Neural cell (in vitro differentiated cells): ENCODE data around the gene AGO3.

Experiments
- CTCF ChIP-seq: fragments of 450-650 bp; IDR thresholded peaks from 2 replicates; pipeline ENCODE4 v1.5.1; 2014; ENCODE audit warnings: antibody characterized with exemption, mild to moderate bottlenecking, moderate library complexity; ENCODE audit not compliant: poor library complexity, severe bottlenecking
- EP300 ChIP-seq: fragments of 450-650 bp; conservative IDR thresholded peaks from 2 replicates; pipeline ENCODE4 v1.6.1; 2014; ENCODE audit warnings: antibody characterized with exemption, mild to moderate bottlenecking, moderate library complexity; ENCODE audit not compliant: poor library complexity, severe bottlenecking
- EZH2 ChIP-seq: fragments of 200-600, 300-800 bp; shearing (Covaris generic), sonication (generic); IDR thresholded peaks from 2 replicates; pipeline ENCODE4 v1.6.1; 2014; ENCODE audit warnings: antibody characterized with exemption, low read length, borderline replicate concordance, mild to moderate bottlenecking; ENCODE audit not compliant: insufficient read depth, poor library complexity, severe bottlenecking
- MXI1 ChIP-seq: fragments of 450-650 bp; conservative IDR thresholded peaks from 2 replicates; pipeline ENCODE4 v1.6.1; 2014; ENCODE audit warnings: antibody characterized with exemption, mild to moderate bottlenecking; ENCODE audit not compliant: poor library complexity, severe bottlenecking
- POLR2AphosphoS5 ChIP-seq: IDR thresholded peaks from 2 replicates; pipeline ENCODE4 v1.6.1; 2012
- RAD21 ChIP-seq: fragments of 450-650 bp; conservative IDR thresholded peaks from 2 replicates; pipeline ENCODE4 v1.6.1; 2014; ENCODE audit warnings: antibody characterized with exemption, mild to moderate bottlenecking, moderate library complexity
- SMC3 ChIP-seq: fragments of 450-650 bp; conservative IDR thresholded peaks from 2 replicates; pipeline ENCODE4 v1.6.1; 2014; ENCODE audit warnings: antibody characterized with exemption, mild to moderate bottlenecking, moderate library complexity; ENCODE audit not compliant: poor library complexity
- TAF1 ChIP-seq: IDR thresholded peaks from 2 replicates; pipeline ENCODE4 v1.6.1; 2012; ENCODE audit warnings: low read depth
- TF ChIP-seq, protein P1 (sequence below): IDR thresholded peaks from 2 replicates; pipeline ENCODE4 v1.6.1; 2012; ENCODE audit warnings: borderline replicate concordance

DNA sequence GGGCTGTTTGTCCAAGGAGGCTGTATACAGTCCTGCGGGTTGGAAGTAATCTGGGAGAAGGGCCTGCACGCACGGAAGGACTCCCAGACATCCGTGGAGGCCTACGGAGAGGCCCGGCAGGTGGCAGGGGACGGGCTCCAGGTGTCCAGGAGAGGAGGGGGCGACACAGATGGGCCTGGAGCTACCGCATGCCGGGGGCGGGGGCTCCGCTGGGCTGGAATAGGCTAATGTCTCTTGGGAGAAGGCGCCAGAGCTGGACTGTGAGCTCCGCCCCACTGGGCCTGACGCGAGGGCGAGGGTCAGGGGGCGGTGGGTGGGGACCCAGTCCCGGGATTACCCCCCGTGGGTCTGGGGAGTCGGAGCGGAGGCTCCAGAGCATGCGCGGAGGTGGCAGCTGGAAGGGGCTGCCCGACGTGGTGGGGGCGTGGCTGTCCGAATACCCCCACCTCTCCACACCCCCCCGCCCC lies 47.2 kb upstream of the AGO3 start:
- TF ChIP-seq CTCF (no peak), TAF1 (no peak), EZH2 (no peak), POLR2AphosphoS5 (peak; percentile 42), RAD21 (no peak), SMC3 (no peak), EP300 (no peak), MXI1 (no peak)
- TF ChIP-seq, protein P1, sequence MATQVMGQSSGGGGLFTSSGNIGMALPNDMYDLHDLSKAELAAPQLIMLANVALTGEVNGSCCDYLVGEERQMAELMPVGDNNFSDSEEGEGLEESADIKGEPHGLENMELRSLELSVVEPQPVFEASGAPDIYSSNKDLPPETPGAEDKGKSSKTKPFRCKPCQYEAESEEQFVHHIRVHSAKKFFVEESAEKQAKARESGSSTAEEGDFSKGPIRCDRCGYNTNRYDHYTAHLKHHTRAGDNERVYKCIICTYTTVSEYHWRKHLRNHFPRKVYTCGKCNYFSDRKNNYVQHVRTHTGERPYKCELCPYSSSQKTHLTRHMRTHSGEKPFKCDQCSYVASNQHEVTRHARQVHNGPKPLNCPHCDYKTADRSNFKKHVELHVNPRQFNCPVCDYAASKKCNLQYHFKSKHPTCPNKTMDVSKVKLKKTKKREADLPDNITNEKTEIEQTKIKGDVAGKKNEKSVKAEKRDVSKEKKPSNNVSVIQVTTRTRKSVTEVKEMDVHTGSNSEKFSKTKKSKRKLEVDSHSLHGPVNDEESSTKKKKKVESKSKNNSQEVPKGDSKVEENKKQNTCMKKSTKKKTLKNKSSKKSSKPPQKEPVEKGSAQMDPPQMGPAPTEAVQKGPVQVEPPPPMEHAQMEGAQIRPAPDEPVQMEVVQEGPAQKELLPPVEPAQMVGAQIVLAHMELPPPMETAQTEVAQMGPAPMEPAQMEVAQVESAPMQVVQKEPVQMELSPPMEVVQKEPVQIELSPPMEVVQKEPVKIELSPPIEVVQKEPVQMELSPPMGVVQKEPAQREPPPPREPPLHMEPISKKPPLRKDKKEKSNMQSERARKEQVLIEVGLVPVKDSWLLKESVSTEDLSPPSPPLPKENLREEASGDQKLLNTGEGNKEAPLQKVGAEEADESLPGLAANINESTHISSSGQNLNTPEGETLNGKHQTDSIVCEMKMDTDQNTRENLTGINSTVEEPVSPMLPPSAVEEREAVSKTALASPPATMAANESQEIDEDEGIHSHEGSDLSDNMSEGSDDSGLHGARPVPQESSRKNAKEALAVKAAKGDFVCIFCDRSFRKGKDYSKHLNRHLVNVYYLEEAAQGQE = peak; percentile 49
